ENCODE results near the gene SFTA2. TPM values are rescaled to one million over a fixed set of nuclear protein-coding genes. Genes with fewer than 3 reads are reported as not detected.
"Not testable (repeated sequence)": the region's sequence is repeated elsewhere in the genome, so short reads cannot be mapped to it uniquely, and the experiment has no call there.

The SFTA2 gene
- polyA plus RNA-seq, 1 donor, result 0.70 TPM

DNA sequence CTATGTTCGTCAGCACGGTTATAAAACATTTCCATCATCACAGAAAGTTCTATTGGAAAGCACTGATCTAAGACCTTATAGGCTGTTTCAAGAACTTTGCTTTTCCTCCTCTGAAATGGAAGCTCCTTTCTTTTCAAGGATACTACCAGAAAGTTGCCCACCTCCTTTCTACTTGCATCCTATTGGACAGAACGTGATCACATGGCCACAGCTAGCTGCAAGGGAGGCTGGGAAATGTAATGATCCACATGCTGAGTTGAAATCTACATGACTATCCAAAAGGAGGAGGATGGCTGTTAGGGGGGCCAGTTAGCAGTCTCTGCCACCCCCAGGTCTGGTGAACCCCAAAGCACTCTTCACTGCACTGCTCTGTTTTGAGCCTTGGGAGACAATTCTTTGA lies 3.3 kb downstream of the SFTA2 start:
- peaks cover 2% of the 10 kb centered on the region for H3K9me3 ChIP-seq (ENCODE audit: control insufficient read depth, low read depth, low read length)
- H3K4me3 ChIP-seq (ENCODE audit: low read length), result no peak overlapping the region
- WGBS (ENCODE audit: insufficient coverage, low lambda C conversion rate), result no CpG with 5 or more reads among the region's 3 CpGs
- no peaks in the 10 kb centered on the region for H3K27me3 ChIP-seq (ENCODE audit: control insufficient read depth, insufficient read depth, low read length)
- H3K27ac ChIP-seq (ENCODE audit: low read length), result no peak overlapping the region
- H3K4me1 ChIP-seq (ENCODE audit: control insufficient read depth, insufficient read depth, low read length), result peaks cover 20% of the 10 kb centered on the region
- peaks cover 24% of the 10 kb centered on the region for H3K36me3 ChIP-seq (ENCODE audit: control insufficient read depth, insufficient read depth, low read length)
- DNase-seq, result no peak

DNA sequence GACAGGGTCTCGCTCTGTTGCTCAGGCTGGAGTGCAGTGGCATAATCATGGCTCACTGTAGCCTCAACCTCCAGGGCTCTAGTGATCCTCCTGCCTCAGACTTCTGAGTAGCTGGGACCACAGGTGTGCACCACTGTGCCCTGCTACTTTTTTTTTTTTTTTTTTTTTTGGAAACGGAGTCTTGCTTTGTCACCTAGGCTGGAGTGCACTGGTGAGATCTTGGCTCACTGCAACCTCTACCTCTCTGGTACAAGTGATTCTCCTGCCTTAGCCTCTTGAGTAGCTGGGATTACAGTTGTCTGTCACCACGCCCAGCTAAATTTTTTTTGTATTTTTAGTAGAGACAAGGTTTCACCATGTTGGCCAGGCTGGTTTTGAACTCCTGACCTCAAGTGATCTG lies 4.9 kb downstream of the SFTA2 start:
- H3K36me3 ChIP-seq (ENCODE audit: control insufficient read depth, insufficient read depth, low read length), result peaks cover 40% of the 10 kb centered on the region
- not testable (repeated sequence) for H3K4me1 ChIP-seq (ENCODE audit: control insufficient read depth, insufficient read depth, low read length); H3K9me3 ChIP-seq (ENCODE audit: control insufficient read depth, low read depth, low read length); H3K27me3 ChIP-seq (ENCODE audit: control insufficient read depth, insufficient read depth, low read length); H3K4me3 ChIP-seq (ENCODE audit: low read length); H3K27ac ChIP-seq (ENCODE audit: low read length); DNase-seq
- no CpG with 5 or more reads among the region's 3 CpGs for WGBS (ENCODE audit: insufficient coverage, low lambda C conversion rate)

DNA sequence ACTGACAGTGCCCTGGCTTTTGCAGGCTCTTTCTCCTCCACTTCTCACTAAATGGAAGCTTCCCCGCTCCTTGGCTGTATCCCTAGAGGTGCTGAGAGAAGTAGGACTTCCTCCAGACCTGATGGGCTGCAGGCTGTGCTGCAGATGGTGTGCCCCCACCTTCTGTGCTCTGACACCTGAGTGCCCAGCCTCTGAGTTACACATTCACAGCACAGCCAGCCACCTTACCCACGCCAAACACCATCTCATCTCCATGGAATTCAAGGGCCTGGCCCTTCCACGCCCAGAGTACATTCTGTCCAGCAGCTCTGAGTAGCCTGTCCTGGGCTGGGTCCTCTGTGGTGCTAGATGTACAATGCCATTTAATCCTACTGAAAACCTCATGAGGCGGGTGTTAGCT lies 5.3 kb downstream of the SFTA2 start:
- H3K4me3 ChIP-seq (ENCODE audit: low read length), result no peak overlapping the region
- DNase-seq, result no peak
- peaks cover 45% of the 10 kb centered on the region for H3K36me3 ChIP-seq (ENCODE audit: control insufficient read depth, insufficient read depth, low read length)
- H3K27me3 ChIP-seq (ENCODE audit: control insufficient read depth, insufficient read depth, low read length), result no peaks in the 10 kb centered on the region
- WGBS (ENCODE audit: insufficient coverage, low lambda C conversion rate), result 100% methylated on average over 1 of the region's 4 CpGs
- peaks cover 5% of the 10 kb centered on the region for H3K4me1 ChIP-seq (ENCODE audit: control insufficient read depth, insufficient read depth, low read length)
- H3K9me3 ChIP-seq (ENCODE audit: control insufficient read depth, low read depth, low read length), result peaks cover 2% of the 10 kb centered on the region
- H3K27ac ChIP-seq (ENCODE audit: low read length), result no peak overlapping the region

DNA sequence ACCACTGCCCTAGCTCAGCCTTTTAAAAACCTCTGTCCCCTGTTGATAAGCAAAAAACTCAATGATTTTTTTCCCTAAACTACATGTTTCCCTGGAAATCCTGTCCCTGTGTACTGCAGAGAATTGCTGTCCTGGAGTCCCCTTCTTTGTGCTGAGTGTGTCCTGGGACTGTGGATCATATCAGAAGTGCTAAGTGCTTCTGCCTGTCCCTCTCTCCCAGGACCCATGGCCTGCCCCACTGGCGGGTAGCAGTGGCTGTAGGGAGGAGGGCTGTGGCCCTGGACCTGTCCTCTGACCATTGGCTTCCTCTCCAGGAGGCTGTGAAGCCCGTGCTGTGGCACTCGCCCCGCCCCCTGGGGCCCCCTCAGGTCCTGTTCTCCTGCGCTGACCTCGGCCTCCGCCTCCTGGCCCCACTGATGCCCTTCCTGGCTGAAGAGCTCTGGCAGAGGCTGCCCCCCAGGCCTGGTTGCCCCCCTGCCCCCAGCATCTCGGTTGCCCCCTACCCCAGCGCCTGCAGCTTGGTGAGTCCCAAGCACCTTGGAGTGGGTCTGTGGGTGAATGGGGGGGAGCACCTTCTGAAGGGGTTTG lies 7.8 kb downstream of the SFTA2 start:
- H3K4me3 ChIP-seq (ENCODE audit: low read length); DNase-seq; H3K27me3 ChIP-seq (ENCODE audit: control insufficient read depth, insufficient read depth, low read length); H3K27ac ChIP-seq (ENCODE audit: low read length); H3K9me3 ChIP-seq (ENCODE audit: control insufficient read depth, low read depth, low read length); H3K4me1 ChIP-seq (ENCODE audit: control insufficient read depth, insufficient read depth, low read length): not testable (repeated sequence)
- H3K36me3 ChIP-seq (ENCODE audit: control insufficient read depth, insufficient read depth, low read length), result peaks cover 68% of the 10 kb centered on the region
- no CpG with 5 or more reads among the region's 9 CpGs for WGBS (ENCODE audit: insufficient coverage, low lambda C conversion rate)

DNA sequence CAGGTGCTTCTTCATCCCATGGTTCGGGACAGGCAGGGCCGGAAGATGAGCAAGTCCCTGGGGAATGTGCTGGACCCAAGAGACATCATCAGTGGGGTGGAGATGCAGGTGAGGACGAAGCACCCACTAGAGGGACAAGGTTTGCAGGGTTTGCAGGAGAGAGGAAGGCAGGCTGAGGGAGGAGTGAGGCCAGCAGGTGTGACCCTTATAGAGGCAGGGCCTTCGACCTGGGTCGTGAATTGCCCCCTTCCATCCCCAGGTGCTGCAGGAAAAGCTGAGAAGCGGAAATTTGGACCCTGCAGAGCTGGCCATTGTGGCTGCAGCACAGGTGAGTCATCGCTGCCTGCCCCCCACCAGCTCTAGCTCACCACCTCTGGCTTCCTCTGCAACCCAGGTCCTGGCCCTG lies 9.5 kb downstream of the SFTA2 start:
- H3K36me3 ChIP-seq (ENCODE audit: control insufficient read depth, insufficient read depth, low read length), result peaks cover 81% of the 10 kb centered on the region
- no peak overlapping the region for H3K4me3 ChIP-seq (ENCODE audit: low read length)
- H3K4me1 ChIP-seq (ENCODE audit: control insufficient read depth, insufficient read depth, low read length), result no peaks in the 10 kb centered on the region
- H3K9me3 ChIP-seq (ENCODE audit: control insufficient read depth, low read depth, low read length), result no peaks in the 10 kb centered on the region
- no peak for DNase-seq
- H3K27me3 ChIP-seq (ENCODE audit: control insufficient read depth, insufficient read depth, low read length), result no peaks in the 10 kb centered on the region
- WGBS (ENCODE audit: insufficient coverage, low lambda C conversion rate), result no CpG with 5 or more reads among the region's 7 CpGs
- no peak overlapping the region for H3K27ac ChIP-seq (ENCODE audit: low read length)

DNA sequence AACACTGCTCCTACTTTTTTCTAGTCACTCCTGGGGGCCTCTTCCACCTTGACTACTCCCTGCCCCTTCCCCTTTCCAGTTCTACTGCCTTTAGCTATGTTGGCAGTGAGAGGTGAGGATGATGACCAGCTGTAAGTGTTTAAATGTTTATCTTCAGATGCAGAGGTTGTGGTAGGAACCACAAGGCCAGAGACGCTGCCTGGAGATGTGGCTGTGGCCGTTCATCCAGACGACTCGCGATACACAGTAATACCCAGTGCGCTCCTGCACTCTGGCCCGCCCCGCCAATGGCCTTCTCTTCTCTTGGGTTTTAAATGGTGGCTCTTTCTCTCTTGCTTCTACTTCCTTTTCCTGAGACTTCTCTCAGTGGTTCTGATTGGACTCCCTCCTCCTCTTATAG lies 13.3 kb downstream of the SFTA2 start:
- no peak overlapping the region for H3K4me3 ChIP-seq (ENCODE audit: low read length)
- WGBS (ENCODE audit: insufficient coverage, low lambda C conversion rate), result no CpG with 5 or more reads among the region's 8 CpGs
- peaks cover 16% of the 10 kb centered on the region for H3K4me1 ChIP-seq (ENCODE audit: control insufficient read depth, insufficient read depth, low read length)
- no peak for DNase-seq
- peaks cover 67% of the 10 kb centered on the region for H3K36me3 ChIP-seq (ENCODE audit: control insufficient read depth, insufficient read depth, low read length)
- no peaks in the 10 kb centered on the region for H3K27me3 ChIP-seq (ENCODE audit: control insufficient read depth, insufficient read depth, low read length)
- H3K27ac ChIP-seq (ENCODE audit: low read length), result no peak overlapping the region
- no peaks in the 10 kb centered on the region for H3K9me3 ChIP-seq (ENCODE audit: control insufficient read depth, low read depth, low read length)

DNA sequence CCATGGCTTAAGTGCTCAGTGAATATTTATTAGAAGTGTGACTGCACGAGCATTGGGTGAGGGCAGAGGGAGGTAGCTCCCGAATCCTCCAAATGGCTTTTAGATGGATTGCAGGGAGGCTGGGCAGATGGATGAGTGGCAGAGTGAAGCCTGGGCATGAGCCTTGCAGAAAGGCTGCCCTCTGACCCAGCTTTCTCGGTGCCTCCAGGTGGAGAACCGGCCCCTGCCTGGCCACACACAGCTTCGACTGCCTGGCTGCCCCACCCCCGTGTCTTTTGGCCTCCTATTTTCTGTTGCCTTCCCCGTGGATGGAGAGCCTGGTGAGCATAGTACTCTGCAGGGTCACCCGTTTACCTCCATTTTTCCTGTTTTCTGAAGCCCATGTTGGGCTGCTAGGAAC lies 14.5 kb downstream of the SFTA2 start:
- no peak overlapping the region for H3K27ac ChIP-seq (ENCODE audit: low read length)
- no peak overlapping the region for H3K4me3 ChIP-seq (ENCODE audit: low read length)
- H3K36me3 ChIP-seq (ENCODE audit: control insufficient read depth, insufficient read depth, low read length), result peaks cover 59% of the 10 kb centered on the region
- DNase-seq, result no peak
- H3K27me3 ChIP-seq (ENCODE audit: control insufficient read depth, insufficient read depth, low read length), result no peaks in the 10 kb centered on the region
- H3K9me3 ChIP-seq (ENCODE audit: control insufficient read depth, low read depth, low read length), result no peaks in the 10 kb centered on the region
- H3K4me1 ChIP-seq (ENCODE audit: control insufficient read depth, insufficient read depth, low read length), result peaks cover 19% of the 10 kb centered on the region
- no CpG with 5 or more reads among the region's 8 CpGs for WGBS (ENCODE audit: insufficient coverage, low lambda C conversion rate)

DNA sequence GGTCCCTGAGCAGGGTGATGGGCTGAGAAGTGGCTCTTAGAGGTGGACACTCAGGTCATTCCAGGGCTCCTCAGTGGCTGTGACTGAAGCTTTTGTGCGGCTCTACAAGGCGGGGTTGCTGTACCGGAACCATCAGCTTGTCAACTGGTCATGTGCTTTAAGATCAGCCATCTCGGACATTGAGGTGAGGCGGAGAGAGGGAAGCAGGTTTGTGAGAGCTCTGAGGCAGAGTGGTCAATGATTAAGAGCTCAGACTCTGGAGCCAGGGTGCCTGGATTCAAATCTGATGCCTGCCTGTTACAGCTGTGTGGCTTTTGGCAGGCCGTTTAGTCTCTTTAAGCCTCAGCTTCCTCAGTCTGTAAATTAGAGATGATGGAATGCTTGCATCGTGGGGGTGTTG lies 14.9 kb downstream of the SFTA2 start:
- no peak overlapping the region for H3K27ac ChIP-seq (ENCODE audit: low read length)
- peaks cover 19% of the 10 kb centered on the region for H3K4me1 ChIP-seq (ENCODE audit: control insufficient read depth, insufficient read depth, low read length)
- no CpG with 5 or more reads among the region's 7 CpGs for WGBS (ENCODE audit: insufficient coverage, low lambda C conversion rate)
- H3K36me3 ChIP-seq (ENCODE audit: control insufficient read depth, insufficient read depth, low read length), result peaks cover 59% of the 10 kb centered on the region
- DNase-seq, result no peak
- H3K27me3 ChIP-seq (ENCODE audit: control insufficient read depth, insufficient read depth, low read length), result no peaks in the 10 kb centered on the region
- H3K4me3 ChIP-seq (ENCODE audit: low read length), result no peak overlapping the region
- no peaks in the 10 kb centered on the region for H3K9me3 ChIP-seq (ENCODE audit: control insufficient read depth, low read depth, low read length)

DNA sequence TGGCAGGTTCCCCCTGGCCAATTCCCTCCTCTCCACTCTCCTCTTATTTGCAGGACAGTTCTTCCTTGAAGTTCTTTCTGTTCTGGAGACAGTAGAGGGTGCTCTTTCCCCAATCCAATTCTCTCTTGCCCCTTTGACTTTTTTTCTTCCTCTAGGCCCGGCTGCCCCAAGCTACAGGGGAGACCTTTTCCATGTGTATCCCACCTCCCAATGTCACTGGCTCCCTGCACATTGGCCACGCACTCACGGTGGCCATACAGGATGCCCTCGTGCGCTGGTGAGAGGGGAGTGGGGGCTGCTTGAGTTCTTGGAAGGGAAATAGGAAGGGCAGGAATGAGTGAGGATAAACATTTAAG lies 16.4 kb downstream of the SFTA2 start:
- WGBS (ENCODE audit: insufficient coverage, low lambda C conversion rate), result no CpG with 5 or more reads among the region's 5 CpGs
- Histone ChIP-seq H3K27ac (ENCODE audit: low read length) (peak overlapping the region; percentile 95), H3K9me3 (ENCODE audit: control insufficient read depth, low read depth, low read length) (no peaks in the 10 kb centered on the region), H3K4me1 (ENCODE audit: control insufficient read depth, insufficient read depth, low read length) (peaks cover 19% of the 10 kb centered on the region), H3K27me3 (ENCODE audit: control insufficient read depth, insufficient read depth, low read length) (no peaks in the 10 kb centered on the region), H3K4me3 (ENCODE audit: low read length) (no peak overlapping the region), H3K36me3 (ENCODE audit: control insufficient read depth, insufficient read depth, low read length) (peaks cover 58% of the 10 kb centered on the region)
- DNase-seq, result peak; percentile 63 to 67

DNA sequence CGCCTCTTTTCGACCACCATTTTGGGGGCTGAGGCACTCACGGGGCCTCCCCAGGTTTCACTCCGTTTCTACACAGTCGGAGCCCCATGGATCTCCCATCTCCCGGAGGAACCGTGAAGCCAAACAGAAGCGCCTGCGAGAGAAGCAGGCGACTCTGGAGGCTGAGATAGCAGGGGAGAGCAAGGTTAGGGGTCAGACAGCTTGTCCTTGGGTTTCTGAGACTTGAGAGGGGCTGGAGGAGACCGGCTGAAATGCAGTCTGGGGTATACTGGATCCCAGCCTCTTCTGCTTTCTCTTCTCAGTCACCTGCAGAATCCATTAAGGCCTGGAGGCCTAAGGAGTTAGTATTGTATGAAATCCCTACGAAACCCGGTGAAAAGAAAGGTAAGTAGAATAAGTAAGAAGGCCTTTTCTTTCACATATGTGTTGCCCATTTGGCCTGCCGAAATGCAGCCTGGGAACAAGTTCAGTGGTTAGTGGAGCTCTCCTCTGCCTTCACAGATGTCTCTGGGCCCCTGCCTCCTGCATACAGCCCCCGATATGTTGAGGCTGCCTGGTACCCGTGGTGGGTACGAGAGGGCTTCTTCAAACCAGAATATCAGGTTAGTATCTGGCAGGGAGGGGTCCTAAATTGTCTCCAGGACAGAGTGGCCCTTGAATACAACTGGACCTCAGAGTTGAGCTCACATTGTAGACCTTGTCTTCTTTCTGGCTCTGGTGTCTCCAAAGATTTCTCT lies 16.9 kb downstream of the SFTA2 start:
- H3K36me3 ChIP-seq (ENCODE audit: control insufficient read depth, insufficient read depth, low read length), result peaks cover 56% of the 10 kb centered on the region
- H3K9me3 ChIP-seq (ENCODE audit: control insufficient read depth, low read depth, low read length), result no peaks in the 10 kb centered on the region
- peak overlapping the region; percentile 72 for H3K4me3 ChIP-seq (ENCODE audit: low read length)
- H3K27me3 ChIP-seq (ENCODE audit: control insufficient read depth, insufficient read depth, low read length), result no peaks in the 10 kb centered on the region
- H3K27ac ChIP-seq (ENCODE audit: low read length), result peak overlapping the region; percentile 95
- DNase-seq, result peak in 1 of 2 donors; percentile 52
- peaks cover 19% of the 10 kb centered on the region for H3K4me1 ChIP-seq (ENCODE audit: control insufficient read depth, insufficient read depth, low read length)
- WGBS (ENCODE audit: insufficient coverage, low lambda C conversion rate), result no CpG with 5 or more reads among the region's 17 CpGs

Data from large intestine (tissue), 3 donors.